ENCODE measurements around the gene HES2.

GRCh38 chr1:6399294-6399693 is 20.4 kb downstream of the HES2 start:
- TF ChIP-seq POLR2AphosphoS5 (IDR thresholded peaks at IDR 0.05) (no peak), POLR2A (IDR thresholded peaks at IDR 0.05) (no peak)

Data from spleen (tissue), 3 donors.